NOMO-1 treated with dmso at 0.1 percent for 144 hours (cell line): ENCODE data around the gene GUCY1A1.

Experiments
- DNase-seq: peaks from one replicate; lab custom pipeline; 2025; ENCODE audit not compliant: unreplicated experiment; lab: John Stamatoyannopoulos, UW

The GUCY1A1 gene

GRCh38 chr4:155734951-155735350 is 68.3 kb downstream of the GUCY1A1 start:
- DNase-seq: no peak

DNA sequence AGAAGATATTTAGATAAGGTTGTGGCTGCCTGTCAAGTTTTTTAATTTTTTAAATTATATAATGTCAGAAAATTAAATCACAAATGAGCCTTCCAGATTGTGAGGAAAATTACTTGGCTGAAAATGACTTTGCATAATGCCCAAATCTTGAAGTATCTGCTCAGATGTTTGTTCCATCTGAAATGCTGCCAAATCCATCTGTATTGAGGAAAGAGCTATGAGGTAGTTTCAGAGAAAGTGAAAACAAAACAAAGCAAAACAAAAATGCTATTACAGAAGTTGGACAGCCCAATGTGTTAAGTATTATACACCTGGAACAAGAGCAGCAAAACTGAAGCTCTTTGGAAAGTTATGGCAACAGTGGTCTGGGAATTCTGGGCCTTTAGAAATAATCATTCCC is 68.8 kb downstream of the GUCY1A1 start:
- DNase-seq: no peak

DNA sequence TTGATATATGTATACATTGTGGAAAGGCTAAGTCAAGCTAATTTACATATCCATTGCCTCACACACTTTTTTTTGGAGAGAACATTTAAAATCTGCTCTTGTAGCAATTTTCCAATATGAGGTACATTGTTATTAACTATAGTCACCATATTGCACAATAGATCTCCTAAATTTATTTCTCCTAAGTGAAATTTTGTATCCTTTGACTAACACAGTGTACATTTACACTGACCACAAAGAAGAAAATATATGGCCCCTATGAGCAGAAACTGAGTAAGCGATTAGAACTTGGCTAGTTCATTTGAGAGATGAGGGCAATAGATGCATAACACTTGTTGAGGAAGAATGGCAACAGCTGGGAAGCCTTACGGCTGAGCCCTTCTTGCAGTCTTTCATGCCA is 71.9 kb downstream of the GUCY1A1 start:
- no peak for DNase-seq

- DNase-seq: no peak
Measured at GRCh38 chr4:155741546-155741945, 74.9 kb downstream of the GUCY1A1 start.

GRCh38 chr4:155742310-155743015 is 75.8 kb downstream of the GUCY1A1 start:
- DNase-seq: no peak

DNA sequence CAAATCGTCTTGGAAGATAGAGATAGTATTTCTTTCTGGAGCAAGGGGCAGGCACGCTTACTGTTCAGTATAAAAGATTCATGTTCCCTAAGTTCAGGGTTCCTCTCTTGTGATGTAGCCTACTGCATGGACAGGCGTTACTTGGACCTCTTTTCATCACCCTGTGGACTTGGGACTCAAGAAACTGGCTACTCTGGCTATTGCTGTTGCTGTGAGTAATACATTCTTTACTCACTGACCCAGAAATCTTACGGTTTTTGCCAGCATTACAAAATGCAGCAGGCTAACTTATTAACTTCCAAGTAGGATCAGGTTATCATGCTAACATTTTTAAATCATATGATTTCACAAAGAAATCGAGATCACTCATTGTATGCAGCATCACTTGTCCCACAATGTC is 79.3 kb downstream of the GUCY1A1 start:
- DNase-seq: no peak

GRCh38 chr4:155748039-155748438 is 81.4 kb downstream of the GUCY1A1 start:
- DNase-seq: no peak

GRCh38 chr4:155749041-155749440 is 82.4 kb downstream of the GUCY1A1 start:
- no peak for DNase-seq

GRCh38 chr4:155751569-155751968 is 84.9 kb downstream of the GUCY1A1 start:
- DNase-seq: no peak

DNA sequence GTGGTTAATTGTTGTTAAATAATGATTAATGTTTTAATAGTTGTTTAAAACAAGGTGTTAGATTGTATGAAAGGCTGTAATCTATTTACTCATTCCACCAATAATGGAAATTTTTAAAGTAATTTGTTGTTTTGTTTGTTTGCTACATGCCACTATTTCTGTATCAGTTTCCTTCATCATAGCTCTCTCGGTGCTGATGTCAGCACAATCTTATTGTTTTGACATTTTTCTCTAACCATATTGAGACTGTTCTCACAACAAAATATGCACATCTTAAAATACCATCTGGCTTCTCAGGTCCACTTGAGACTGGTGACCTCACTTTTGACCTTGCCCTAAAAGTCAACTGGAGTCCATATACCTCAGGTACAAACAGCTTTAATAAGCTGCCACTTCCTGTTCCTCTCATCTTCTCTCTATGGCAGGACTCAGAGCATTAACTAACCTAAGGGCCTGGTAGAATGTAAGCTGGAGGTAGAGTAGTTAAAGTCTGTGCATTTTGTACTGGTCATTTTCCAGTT is 91.2 kb downstream of the GUCY1A1 start:
- DNase-seq: no peak

GRCh38 chr4:155758481-155759371 is 92.1 kb downstream of the GUCY1A1 start, which contains the start of gene GUCY1B1:
Gene GUCY1B1 (plus strand): TSS chr4:155759021. CDS start chr4:155759141, 120 bp downstream.
- DNase-seq: no peak

DNA sequence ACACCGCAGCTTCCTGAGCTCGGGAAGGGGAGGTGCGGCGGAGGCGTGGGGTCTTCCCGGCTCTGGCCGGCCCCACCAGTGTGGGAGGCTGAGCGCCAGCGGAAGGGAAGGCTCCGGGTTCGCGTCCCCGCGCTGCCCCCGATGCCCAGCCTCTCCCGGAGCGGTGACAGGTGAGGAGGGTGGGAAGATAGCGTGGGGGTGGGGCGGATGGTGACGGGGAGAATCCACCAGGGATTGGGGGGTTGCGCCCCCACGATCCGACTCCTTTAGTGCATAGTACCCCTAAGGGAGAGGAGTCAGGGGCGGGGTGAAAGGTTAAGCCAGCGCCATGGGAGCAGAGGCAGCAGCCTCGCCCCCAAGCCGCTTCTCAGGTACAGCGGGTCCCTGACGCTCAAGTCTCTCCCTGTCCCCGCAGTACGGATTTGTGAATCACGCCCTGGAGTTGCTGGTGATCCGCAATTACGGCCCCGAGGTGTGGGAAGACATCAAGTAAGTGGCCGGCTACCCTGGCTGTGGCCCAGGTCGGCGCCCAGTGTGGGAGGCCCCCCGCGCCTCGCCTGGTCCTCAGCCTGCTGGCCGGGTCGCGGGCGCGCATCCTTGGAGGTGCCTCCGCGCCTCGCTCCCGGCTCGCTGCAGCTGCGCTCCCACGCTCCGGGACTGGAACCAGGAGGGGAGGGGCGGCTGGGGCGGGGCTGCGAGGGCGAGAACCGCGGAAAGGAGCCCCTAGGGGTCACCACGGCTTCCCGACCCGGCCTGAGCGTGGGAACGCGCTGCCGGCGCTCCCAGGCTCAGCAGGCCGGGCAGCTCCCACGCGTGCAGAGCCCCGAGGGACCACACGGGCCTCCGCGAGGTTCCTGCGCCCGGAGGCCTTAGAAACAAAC is 93.0 kb downstream of the GUCY1A1 start:
- DNase-seq: no peak

DNA sequence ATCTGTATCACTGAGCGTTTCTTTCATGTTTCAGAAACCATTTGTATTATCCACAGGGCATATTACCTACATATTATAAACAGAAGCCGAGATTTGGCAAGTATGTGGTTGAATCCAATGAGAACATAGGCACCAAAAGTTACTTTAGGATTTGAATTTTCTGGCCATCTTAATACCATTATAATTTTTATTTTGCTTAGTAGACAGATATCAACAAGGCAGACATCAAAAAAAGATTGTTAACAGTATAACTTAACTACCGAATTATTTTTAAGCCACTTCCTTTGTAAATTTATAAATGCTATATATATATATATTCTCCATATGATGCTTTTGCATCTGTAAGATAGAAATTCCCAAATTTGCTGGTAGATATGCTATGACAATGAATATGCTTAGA is 94.4 kb downstream of the GUCY1A1 start:
- DNase-seq: no peak

- DNase-seq: no peak
Measured at GRCh38 chr4:155761916-155762315, 95.3 kb downstream of the GUCY1A1 start.

GRCh38 chr4:155762334-155762733 is 95.7 kb downstream of the GUCY1A1 start:
- DNase-seq: no peak

DNA sequence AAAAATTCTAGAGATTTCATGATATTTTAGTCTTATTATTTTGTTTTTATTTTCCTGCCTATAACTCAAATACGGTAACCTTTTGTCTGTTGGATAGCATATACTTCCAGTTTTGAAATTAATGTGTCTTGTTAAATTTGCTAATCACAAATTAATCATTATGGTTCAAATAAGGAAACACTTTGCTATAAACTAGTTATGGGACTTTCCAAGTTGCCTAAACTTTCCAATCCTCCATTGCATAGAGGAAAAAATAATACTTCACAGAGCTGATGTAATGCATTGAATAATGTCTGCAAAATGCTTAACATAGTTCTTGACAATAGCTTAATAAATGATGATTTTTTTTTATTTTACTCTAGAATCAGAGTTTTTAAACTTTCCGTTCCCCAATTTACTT is 96.9 kb downstream of the GUCY1A1 start:
- no peak for DNase-seq

- no peak for DNase-seq
Measured at GRCh38 chr4:155765149-155765548, 98.5 kb downstream of the GUCY1A1 start.

- DNase-seq: no peak
Measured at GRCh38 chr4:155766622-155767021, 100.0 kb downstream of the GUCY1A1 start.

- no peak for DNase-seq
Measured at GRCh38 chr4:155768370-155768769, 101.7 kb downstream of the GUCY1A1 start.

DNA sequence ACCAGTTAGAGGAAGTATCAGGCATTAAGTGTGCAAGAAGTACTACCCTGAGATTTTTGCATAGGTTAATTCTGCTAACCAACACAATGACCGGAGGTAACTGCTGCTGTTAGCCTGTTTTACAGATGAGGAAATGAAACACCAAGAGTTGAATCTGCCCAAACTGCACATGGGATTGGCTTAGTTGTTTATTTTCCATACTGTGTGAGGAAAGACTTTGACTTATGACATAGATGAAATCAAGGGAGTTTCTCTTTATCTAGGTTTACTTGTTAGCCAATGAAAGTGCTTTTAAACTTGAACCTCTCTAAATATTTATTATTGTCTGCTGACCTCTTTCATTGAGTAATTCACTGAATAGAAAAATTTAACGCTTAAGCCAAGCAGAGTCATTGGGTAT is 102.4 kb downstream of the GUCY1A1 start:
- no peak for DNase-seq
